Neural cell (in vitro differentiated cells): ENCODE results near the gene FAM53B. TPM values are rescaled to one million over a fixed set of nuclear protein-coding genes. Genes with fewer than 3 reads are reported as not detected.

Experiments
- H2AFZ ChIP-seq: fragments of 200-600, 300-800 bp; sonication (generic), shearing (Covaris generic); 2 replicates; pipeline ENCODE4 v1.6.0; 2014; ENCODE audit warnings: low read depth, mild to moderate bottlenecking, antibody characterized with exemption, low read length, moderate library complexity
- H3F3A ChIP-seq: fragments of 200-600 bp; shearing (Covaris generic); 2 replicates; pipeline ENCODE4 v1.6.1; 2016; ENCODE audit warnings: mild to moderate bottlenecking, moderate library complexity, mixed read lengths, antibody characterized with exemption, low read length; ENCODE audit not compliant: insufficient read depth, poor library complexity, severe bottlenecking
- H3K27ac ChIP-seq: fragments of 200-600, 300-800 bp; sonication (generic), shearing (Covaris generic); 2 replicates; pipeline ENCODE4 v1.5.1; 2014; ENCODE audit warnings: mild to moderate bottlenecking, low read length, moderate library complexity
- H3K27me3 ChIP-seq: fragments of 300-800, 200-600 bp; sonication (generic), shearing (Covaris generic); 2 replicates; pipeline ENCODE4 v1.6.0; 2014; ENCODE audit warnings: mild to moderate bottlenecking, low read depth, low read length, moderate library complexity; ENCODE audit not compliant: insufficient read depth
- H3K36me3 ChIP-seq: fragments of 300-800, 200-600 bp; sonication (generic), shearing (Covaris generic); 2 replicates; pipeline ENCODE4 v1.5.1; 2014; ENCODE audit warnings: mild to moderate bottlenecking, antibody characterized with exemption, low read length, moderate library complexity; ENCODE audit not compliant: insufficient read depth
- H3K4me2 ChIP-seq: fragments of 300-800, 200-600 bp; sonication (generic), shearing (Covaris generic); 2 replicates; pipeline ENCODE4 v1.6.0; 2014; ENCODE audit warnings: mild to moderate bottlenecking, low read length
- H3K4me3 ChIP-seq: fragments of 300-800, 200-600 bp; sonication (generic), shearing (Covaris generic); 2 replicates; pipeline ENCODE4 v1.5.1; 2014; ENCODE audit warnings: mild to moderate bottlenecking, low read length, moderate library complexity
- H3K79me2 ChIP-seq: fragments of 200-600 bp; shearing (Covaris generic); replicated peaks from 2 replicates; pipeline ENCODE4 v1.6.0; 2014; ENCODE audit warnings: mild to moderate bottlenecking, low read length, moderate library complexity; ENCODE audit not compliant: insufficient read depth
- H3K9ac ChIP-seq: fragments of 300-800, 200-600 bp; sonication (generic), shearing (Covaris generic); 2 replicates; pipeline ENCODE4 v1.6.1; 2016; ENCODE audit warnings: mild to moderate bottlenecking, low read length, mixed read lengths
- H3K9me2 ChIP-seq: fragments of 200-600 bp; shearing (Covaris generic); 2 replicates; pipeline ENCODE4 v1.6.1; 2016; ENCODE audit warnings: mild to moderate bottlenecking, low read length, mixed read lengths; ENCODE audit not compliant: insufficient read depth
- H3K9me3 ChIP-seq: fragments of 200-600, 300-800 bp; sonication (generic), shearing (Covaris generic); 2 replicates; pipeline ENCODE4 v1.6.1; 2016; ENCODE audit warnings: mild to moderate bottlenecking, mixed run types, low read length, moderate library complexity, mixed read lengths
- H4K20me1 ChIP-seq: fragments of 200-600 bp; shearing (Covaris generic); 2 replicates; pipeline ENCODE4 v1.6.1; 2016; ENCODE audit warnings: mild to moderate bottlenecking, mixed run types; ENCODE audit not compliant: insufficient read depth
- CTCF ChIP-seq: fragments of 450-650 bp; IDR thresholded peaks from 2 replicates; pipeline ENCODE4 v1.5.1; 2014; ENCODE audit warnings: antibody characterized with exemption, mild to moderate bottlenecking, moderate library complexity; ENCODE audit not compliant: poor library complexity, severe bottlenecking
- EP300 ChIP-seq: fragments of 450-650 bp; conservative IDR thresholded peaks from 2 replicates; pipeline ENCODE4 v1.6.1; 2014; ENCODE audit warnings: antibody characterized with exemption, mild to moderate bottlenecking, moderate library complexity; ENCODE audit not compliant: poor library complexity, severe bottlenecking
- EZH2 ChIP-seq: fragments of 200-600, 300-800 bp; shearing (Covaris generic), sonication (generic); IDR thresholded peaks from 2 replicates; pipeline ENCODE4 v1.6.1; 2014; ENCODE audit warnings: antibody characterized with exemption, low read length, borderline replicate concordance, mild to moderate bottlenecking; ENCODE audit not compliant: insufficient read depth, poor library complexity, severe bottlenecking
- MXI1 ChIP-seq: fragments of 450-650 bp; conservative IDR thresholded peaks from 2 replicates; pipeline ENCODE4 v1.6.1; 2014; ENCODE audit warnings: antibody characterized with exemption, mild to moderate bottlenecking; ENCODE audit not compliant: poor library complexity, severe bottlenecking
- POLR2AphosphoS5 ChIP-seq: IDR thresholded peaks from 2 replicates; pipeline ENCODE4 v1.6.1; 2012
- RAD21 ChIP-seq: fragments of 450-650 bp; conservative IDR thresholded peaks from 2 replicates; pipeline ENCODE4 v1.6.1; 2014; ENCODE audit warnings: antibody characterized with exemption, mild to moderate bottlenecking, moderate library complexity
- REST ChIP-seq: IDR thresholded peaks from 2 replicates; pipeline ENCODE4 v1.6.1; 2012; ENCODE audit warnings: borderline replicate concordance
- SMC3 ChIP-seq: fragments of 450-650 bp; conservative IDR thresholded peaks from 2 replicates; pipeline ENCODE4 v1.6.1; 2014; ENCODE audit warnings: antibody characterized with exemption, mild to moderate bottlenecking, moderate library complexity; ENCODE audit not compliant: poor library complexity
- TAF1 ChIP-seq: IDR thresholded peaks from 2 replicates; pipeline ENCODE4 v1.6.1; 2012; ENCODE audit warnings: low read depth
- polyA plus RNA-seq: library from polyadenylated mRNA; depleted of rRNA; stranded (reverse); fragments of >200 nt; gene quantifications from 2 replicates; pipeline ENCODE4 v1.2.3, GENCODE V29; 2014

The FAM53B gene
- polyA plus RNA-seq, 1 donor from 2014 or later, result 21.8 TPM

DNA sequence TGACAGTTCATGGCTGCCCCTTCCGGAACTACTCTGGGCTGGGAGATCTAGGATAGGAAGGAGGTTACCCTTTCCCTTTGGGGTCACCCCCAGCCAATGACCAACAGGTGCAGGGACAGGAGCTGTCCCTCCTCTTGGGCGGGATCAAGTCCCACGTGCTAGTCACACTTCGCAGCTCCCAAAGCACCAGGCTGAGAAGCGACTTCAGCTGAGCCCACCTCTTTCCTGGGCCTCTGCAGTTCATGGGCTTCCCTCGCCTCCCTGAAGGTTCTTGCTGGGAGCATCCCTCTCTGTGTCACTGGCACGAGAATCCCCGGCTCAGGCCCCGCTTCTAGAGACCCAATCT, 115.5 kb downstream of the FAM53B start:
- no peak overlapping the region for H3K4me3 ChIP-seq
- no peak for TF ChIP-seq TAF1
- TF ChIP-seq MXI1, result no peak
- H3K9ac ChIP-seq, result no peak overlapping the region
- no peaks in the 10 kb centered on the region for H3K9me2 ChIP-seq
- H2AFZ ChIP-seq, result no peak overlapping the region
- no peaks in the 10 kb centered on the region for H3F3A ChIP-seq
- H3K27me3 ChIP-seq, result no peaks in the 10 kb centered on the region
- H3K27ac ChIP-seq, result no peak overlapping the region
- H4K20me1 ChIP-seq, result no peaks in the 10 kb centered on the region
- no peaks in the 10 kb centered on the region for H3K9me3 ChIP-seq
- H3K79me2 ChIP-seq, result peaks cover 4% of the 10 kb centered on the region
- H3K36me3 ChIP-seq, result no peaks in the 10 kb centered on the region
- H3K4me2 ChIP-seq, result no peak overlapping the region

DNA sequence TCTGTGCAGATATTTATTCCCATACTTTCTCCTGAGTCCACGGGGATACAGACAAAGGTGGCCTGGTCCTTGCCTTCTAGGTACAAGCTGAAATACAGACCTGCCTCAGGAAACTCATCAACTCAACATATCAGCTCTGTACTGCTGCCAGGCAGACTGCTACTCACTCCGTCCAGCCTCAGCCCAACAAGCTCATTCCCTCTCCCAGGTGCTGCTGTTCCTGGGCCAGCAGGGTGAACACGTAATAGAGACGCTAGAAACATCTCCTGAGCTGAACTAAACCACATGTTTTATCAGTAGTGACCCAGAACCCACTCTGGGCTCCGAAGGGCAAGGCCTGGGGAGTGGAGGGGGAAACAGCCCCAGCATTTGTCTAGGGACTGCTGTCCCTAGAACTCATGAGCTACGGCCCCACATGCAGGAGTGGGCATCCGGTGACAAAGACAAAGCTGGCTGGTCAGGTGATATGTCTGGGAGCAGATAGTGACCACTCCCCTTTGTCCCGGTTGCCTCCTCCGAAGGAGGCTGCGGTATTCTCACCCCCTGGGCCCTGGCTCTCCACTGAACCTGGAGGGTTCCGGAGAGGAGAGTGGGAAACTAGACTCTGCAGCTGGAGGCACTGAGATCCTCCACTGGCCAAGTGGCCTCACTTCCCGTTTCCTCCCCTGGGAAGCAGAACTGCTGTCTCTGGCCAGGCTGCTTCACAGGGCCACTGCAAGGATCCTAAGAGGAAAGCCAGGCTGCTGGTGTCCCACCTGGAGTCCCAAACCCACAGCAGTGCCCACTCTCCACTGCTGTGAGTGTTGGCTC, 116.1 kb downstream of the FAM53B start:
- H3K27me3 ChIP-seq, result no peaks in the 10 kb centered on the region
- H3K9ac ChIP-seq, result no peak overlapping the region
- no peak overlapping the region for H3K4me2 ChIP-seq
- H3K36me3 ChIP-seq, result no peaks in the 10 kb centered on the region
- no peaks in the 10 kb centered on the region for H3F3A ChIP-seq
- H3K4me3 ChIP-seq, result no peak overlapping the region
- TF ChIP-seq MXI1, result no peak
- TF ChIP-seq EP300, result no peak
- no peak for TF ChIP-seq RAD21
- no peak for TF ChIP-seq REST
- TF ChIP-seq EZH2, result no peak
- TF ChIP-seq CTCF, result no peak
- TF ChIP-seq SMC3, result no peak
- no peak for TF ChIP-seq POLR2AphosphoS5
- TF ChIP-seq TAF1, result no peak
- H4K20me1 ChIP-seq, result no peaks in the 10 kb centered on the region
- H3K79me2 ChIP-seq, result no peaks in the 10 kb centered on the region
- no peak overlapping the region for H3K27ac ChIP-seq
- H3K9me3 ChIP-seq, result no peaks in the 10 kb centered on the region
- H2AFZ ChIP-seq, result no peak overlapping the region
- no peaks in the 10 kb centered on the region for H3K9me2 ChIP-seq
